HCT116 (cell line): Measurements from ENCODE around the gene HOXB1. TPM values are rescaled to one million over a fixed set of nuclear protein-coding genes. Genes with fewer than 3 reads are reported as not detected.

ENCODE experiments used
- ATAC-seq: fragments of 200-7000 bp; cut with Tn5 transposase; 2 replicates; pipeline ENCODE4 v1.9.1; 2020; ENCODE audit warnings: mild to moderate bottlenecking, moderate library complexity
- BruUV-seq: library from RNA; stranded (reverse); fragments of 400-500 nt; replicated peaks from 2 replicates; lab custom pipeline; 2021; lab: Mats Ljungman, UMichigan
- CTCF ChIA-PET: fragments of 300-600 bp; sonication (Branson Sonifier 250); formaldehyde crosslinking; loops from one replicate; lab custom pipeline; 2021; ENCODE audit warnings: antibody characterized with exemption; lab: Charles Lee
- POLR2A ChIA-PET: fragments of 300-600, 350-600 bp; sonication (Branson Sonifier 250); formaldehyde crosslinking; loops from one replicate; lab custom pipeline; 2021; ENCODE audit warnings: antibody characterized with exemption; lab: Charles Lee
- RAD21 ChIA-PET, 2 experiments: fragments of 300-600 bp; sonication (Branson Sonifier 250); formaldehyde crosslinking; loops; one replicate each; lab custom pipeline; 2023; ENCODE audit warnings: low total read pairs in 2 of 2; ENCODE audit not compliant: uncharacterized antibody in 2 of 2, unreplicated experiment in 2 of 2, low non-redundant PET in 1 of 2; lab: Charles Lee
- DNase-seq: peaks from one replicate; pipeline ENCODE4 v3.0.0-alpha.2; 2010; ENCODE audit warnings: low read depth, low spot score
- H2AFZ ChIP-seq: fragments of 200-600 bp; shearing (Covaris generic), sonication (generic); 2 replicates; pipeline ENCODE4 v1.6.1; 2017; ENCODE audit warnings: low read depth, mixed run types, mixed read lengths, antibody characterized with exemption, low read length; ENCODE audit not compliant: poor library complexity, severe bottlenecking
- H3K27ac ChIP-seq: 2 replicates; pipeline ENCODE4 v1.5.1; 2012; ENCODE audit warnings: low read depth, low read length
- H3K27me3 ChIP-seq: fragments of 200-600 bp; sonication (generic); 2 replicates; pipeline ENCODE4 v1.6.1; 2016; ENCODE audit warnings: mixed run types, low read length, mixed read lengths; ENCODE audit not compliant: insufficient read depth
- H3K36me3 ChIP-seq, 2 experiments: fragments of 200-500 bp in 1 of 2; fragments of 200-600 bp in 1 of 2; sonication (Bioruptor generic) in 1 of 2; sonication (generic) in 1 of 2; 2 replicates each; pipeline versions ENCODE4 v1.5.1 to v1.6.1; 2014 to 2016; ENCODE audit warnings: low read length in 2 of 2, inconsistent platforms in 1 of 2, mixed read lengths in 1 of 2, mixed run types in 1 of 2; ENCODE audit not compliant: insufficient read depth in 2 of 2, control insufficient read depth in 1 of 2
- H3K4me1 ChIP-seq, 2 experiments: fragments of 200-600 bp in 1 of 2; sonication (generic) in 1 of 2; 2 replicates each; pipeline versions ENCODE4 v1.5.1 to v1.6.1; 2012 to 2017; ENCODE audit warnings: low read length in 2 of 2, inconsistent platforms in 1 of 2, mild to moderate bottlenecking in 1 of 2, mixed read lengths in 1 of 2, mixed run types in 1 of 2, moderate library complexity in 1 of 2; ENCODE audit not compliant: insufficient read depth in 2 of 2, control insufficient read depth in 1 of 2
- H3K4me2 ChIP-seq: fragments of 200-600 bp; sonication (generic); 2 replicates; pipeline ENCODE4 v1.6.1; 2017; ENCODE audit warnings: mixed run types, low read length, mixed read lengths
- H3K4me3 ChIP-seq, 2 experiments: fragments of 200-600 bp in 1 of 2; sonication (generic) in 1 of 2; replicated peaks in 1 of 2; 2 replicates each; pipeline ENCODE4 v1.5.1; 2011 to 2016; ENCODE audit warnings: low read length in 2 of 2, control low read depth in 1 of 2, low read depth in 1 of 2, mild to moderate bottlenecking in 1 of 2, mixed read lengths in 1 of 2, mixed run types in 1 of 2
- H3K79me2 ChIP-seq: fragments of 200-600 bp; sonication (generic); 2 replicates; pipeline ENCODE4 v1.6.1; 2017; ENCODE audit warnings: mild to moderate bottlenecking, mixed run types, low read length, moderate library complexity, mixed read lengths; ENCODE audit not compliant: insufficient read depth
- H3K9ac ChIP-seq: fragments of 200-600 bp; sonication (generic); 2 replicates; pipeline ENCODE4 v1.6.1; 2016; ENCODE audit warnings: low read length, mixed read lengths
- H3K9me2 ChIP-seq: fragments of 200-600 bp; sonication (generic), shearing (Covaris generic); 2 replicates; pipeline ENCODE4 v1.6.1; 2017; ENCODE audit warnings: mixed run types, mild to moderate bottlenecking, moderate library complexity; ENCODE audit not compliant: insufficient read depth
- H3K9me3 ChIP-seq, 2 experiments: fragments of 200-500 bp in 1 of 2; fragments of 200-600 bp in 1 of 2; sonication (Bioruptor generic) in 1 of 2; sonication (generic) in 1 of 2; 2 replicates each; pipeline ENCODE4 v1.6.1; 2014 to 2017; ENCODE audit warnings: low read length in 2 of 2, mixed read lengths in 2 of 2, inconsistent platforms in 1 of 2, low read depth in 1 of 2, mild to moderate bottlenecking in 1 of 2, mixed run types in 1 of 2, moderate library complexity in 1 of 2; ENCODE audit not compliant: control insufficient read depth in 1 of 2, insufficient read depth in 1 of 2
- H4K20me1 ChIP-seq: fragments of 200-600 bp; sonication (generic), shearing (Covaris generic); 2 replicates; pipeline ENCODE4 v1.6.1; 2017; ENCODE audit warnings: mixed run types, mild to moderate bottlenecking, moderate library complexity; ENCODE audit not compliant: insufficient read depth
- ATF3 ChIP-seq: IDR thresholded peaks from 2 replicates; pipeline ENCODE4 v1.6.1; 2012
- ELF1 ChIP-seq: IDR thresholded peaks from 2 replicates; pipeline ENCODE4 v1.6.1; 2012; ENCODE audit warnings: low read depth, borderline replicate concordance
- EZH2phosphoT487 ChIP-seq: fragments of 200-600 bp; IDR thresholded peaks from 2 replicates; pipeline ENCODE4 v1.6.1; 2018; ENCODE audit warnings: antibody characterized with exemption, borderline replicate concordance
- FOSL1 ChIP-seq: IDR thresholded peaks from 2 replicates; pipeline ENCODE4 v1.6.1; 2012; ENCODE audit warnings: low read depth
- JUND ChIP-seq: IDR thresholded peaks from 2 replicates; pipeline ENCODE4 v1.6.1; 2012
- MAX ChIP-seq: IDR thresholded peaks from 2 replicates; pipeline ENCODE4 v1.6.1; 2012
- POLR2A ChIP-seq: IDR thresholded peaks from 2 replicates; pipeline ENCODE4 v1.7.0; 2011; ENCODE audit warnings: borderline replicate concordance; ENCODE audit not compliant: insufficient read depth, insufficient read length; ENCODE audit errors: extremely low read depth
- POLR2AphosphoS5 ChIP-seq: IDR thresholded peaks from 2 replicates; pipeline ENCODE4 v1.6.1; 2011; ENCODE audit warnings: mild to moderate bottlenecking, low read depth, low read length, moderate library complexity
- RAD21 ChIP-seq: IDR thresholded peaks from 2 replicates; pipeline ENCODE4 v1.6.1; 2012; ENCODE audit warnings: low read depth, mild to moderate bottlenecking
- SP1 ChIP-seq: IDR thresholded peaks from 2 replicates; pipeline ENCODE4 v1.6.1; 2012; ENCODE audit warnings: low read depth
- SRF ChIP-seq: IDR thresholded peaks from 2 replicates; pipeline ENCODE4 v1.6.1; 2012; ENCODE audit warnings: low read depth
- ZBTB33 ChIP-seq: IDR thresholded peaks from 2 replicates; pipeline ENCODE4 v1.6.1; 2011; ENCODE audit warnings: mild to moderate bottlenecking, low read length, moderate library complexity; ENCODE audit not compliant: insufficient replicate concordance; ENCODE audit errors: extremely low read depth
- ZFX ChIP-seq: fragments of 450-650 bp; IDR thresholded peaks from 2 replicates; pipeline ENCODE4 v1.6.1; 2017
- ZNF274 ChIP-seq: fragments of 200-500 bp; sonication (Bioruptor generic); IDR thresholded peaks from 2 replicates; pipeline ENCODE4 v1.6.1; 2014; ENCODE audit warnings: mild to moderate bottlenecking, low read depth, low read length, inconsistent platforms
- intact Hi-C: fragments of 100-400 bp; cut with micrococcal nuclease; formaldehyde crosslinking; loops from 2 replicates; pipeline ENCODE4 v1.10.0; 2022
- total RNA-seq: library from RNA; stranded (reverse); gene quantifications from one replicate; pipeline ENCODE4 v1.2.1, GENCODE V29; 2021; ENCODE audit not compliant: unreplicated experiment

Gene HOXB1
- total RNA-seq, 1 experiment from 2014 or later, result not detected

GRCh38 chr17:48483471-48484131, 47.2 kb downstream of the HOXB1 start (continued):
- TF ChIP-seq ZBTB33 (peak; percentile 66), RAD21 (peak; percentile 2), POLR2AphosphoS5 (peak; percentile 67; the same call in 1 of the 2 replicates), ATF3 (no peak; the same call in 1 of the 2 replicates)

GRCh38 chr17:48483004-48483403, 47.8 kb downstream of the HOXB1 start:
- peak; percentile 69 for ATAC-seq
- POLR2A ChIA-PET, result interaction anchor here (0.8 to 1.4 kb wide), 3 partner anchors 10 to 121 kb away, joined by 3 to 12 read pairs (median 6); partner anchors contain the start of gene HOXB6
- H3K9me3 ChIP-seq, result no peaks in the 10 kb centered on the region
- no peaks in the 10 kb centered on the region for H3K27me3 ChIP-seq
- peaks cover 57 to 77% of the 10 kb centered on the region in 2 experiments for H3K4me1 ChIP-seq
- no peaks in the 10 kb centered on the region for H3K79me2 ChIP-seq
- TF ChIP-seq ZFX (no peak), FOSL1 (no peak), EZH2phosphoT487 (no peak), POLR2A (no peak), ZNF274 (no peak), JUND (no peak), SP1 (no peak), MAX (no peak), POLR2AphosphoS5 (no peak), SRF (no peak), ELF1 (no peak)
- TSS peak; percentile 87 for BruUV-seq
- peak overlapping the region; percentile 61 for H3K9ac ChIP-seq
- CTCF ChIA-PET, result interaction anchor here (1.4 kb wide), 2 partner anchors 10 kb away, joined by 4 to 5 read pairs; no protein-coding TSS in a partner anchor
- H4K20me1 ChIP-seq, result no peaks in the 10 kb centered on the region
- DNase-seq, result peak; percentile 56
- H3K4me3 ChIP-seq, result peak overlapping the region; percentile 3 to 32; a peak in 2 of 4 replicates
- H3K36me3 ChIP-seq, result no peaks in the 10 kb centered on the region
- H2AFZ ChIP-seq, result peak overlapping the region; percentile 25
- RAD21 ChIA-PET, result interaction anchor here in 1 of 2 experiments (1.3 kb wide), 1 partner anchor 10 kb away, joined by 3 read pairs; no protein-coding TSS in a partner anchor
- no peaks in the 10 kb centered on the region for H3K9me2 ChIP-seq
- H3K4me2 ChIP-seq, result peak overlapping the region; percentile 70
- H3K27ac ChIP-seq, result peak overlapping the region; percentile 83
- intact Hi-C loops, result loop anchor here (10.0 kb wide), 2 partner anchors 132 to 458 kb away; partner anchors contain the start of genes HOXB7 and HOXB8
